GM10847 (cell line): Measurements from ENCODE around the gene SEZ6L2.

Experiments
- POLR2A ChIP-seq: IDR thresholded peaks from 2 replicates; pipeline ENCODE4 v1.6.1; 2011; ENCODE audit not compliant: insufficient read length; ENCODE audit errors: extremely low read depth

The SEZ6L2 gene

DNA sequence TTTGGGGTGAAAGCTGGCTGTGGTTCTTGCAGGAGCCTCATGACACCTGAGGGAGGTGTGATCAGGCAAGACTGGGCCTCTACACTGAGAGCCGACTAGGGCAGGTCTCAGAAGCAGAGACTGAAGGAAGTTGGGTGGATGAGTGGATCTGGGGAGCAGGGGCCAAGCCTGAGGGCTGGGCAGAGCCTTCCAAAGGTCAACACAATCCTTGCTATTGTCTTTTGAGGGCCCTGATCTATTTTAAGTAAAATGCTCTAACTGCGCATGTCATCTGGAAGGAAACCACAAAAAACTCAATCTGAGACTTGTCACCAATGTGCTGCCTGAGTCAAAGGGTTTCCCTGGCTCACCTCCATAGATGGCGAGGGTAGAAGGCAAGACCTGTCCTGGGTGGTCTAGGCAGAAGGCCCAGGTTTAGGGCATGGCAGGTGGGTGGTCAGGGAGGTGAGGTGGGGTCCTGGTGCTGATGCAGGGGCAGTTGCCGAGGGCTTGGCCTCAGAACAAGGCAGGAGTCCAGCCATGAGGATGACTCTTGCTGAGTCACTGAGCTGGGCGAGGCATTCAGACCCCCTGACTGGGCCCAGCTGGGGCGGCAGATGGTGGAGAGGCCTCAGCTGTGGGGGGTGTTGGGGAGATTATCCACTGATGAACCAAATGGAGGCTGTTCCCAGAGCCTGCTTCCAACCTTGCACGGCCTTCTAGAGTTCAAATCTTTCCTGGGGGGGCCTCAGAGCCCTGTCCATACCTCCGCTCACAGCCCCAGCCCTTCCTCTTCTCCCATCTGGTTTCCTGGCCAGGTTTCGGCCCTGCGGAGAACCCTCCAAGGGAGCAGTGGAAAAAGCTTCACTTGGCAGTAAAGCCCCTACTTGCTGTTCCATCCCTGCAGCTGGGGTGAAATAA is 74.0 kb downstream of the SEZ6L2 start:
- TF ChIP-seq POLR2A = no peak

DNA sequence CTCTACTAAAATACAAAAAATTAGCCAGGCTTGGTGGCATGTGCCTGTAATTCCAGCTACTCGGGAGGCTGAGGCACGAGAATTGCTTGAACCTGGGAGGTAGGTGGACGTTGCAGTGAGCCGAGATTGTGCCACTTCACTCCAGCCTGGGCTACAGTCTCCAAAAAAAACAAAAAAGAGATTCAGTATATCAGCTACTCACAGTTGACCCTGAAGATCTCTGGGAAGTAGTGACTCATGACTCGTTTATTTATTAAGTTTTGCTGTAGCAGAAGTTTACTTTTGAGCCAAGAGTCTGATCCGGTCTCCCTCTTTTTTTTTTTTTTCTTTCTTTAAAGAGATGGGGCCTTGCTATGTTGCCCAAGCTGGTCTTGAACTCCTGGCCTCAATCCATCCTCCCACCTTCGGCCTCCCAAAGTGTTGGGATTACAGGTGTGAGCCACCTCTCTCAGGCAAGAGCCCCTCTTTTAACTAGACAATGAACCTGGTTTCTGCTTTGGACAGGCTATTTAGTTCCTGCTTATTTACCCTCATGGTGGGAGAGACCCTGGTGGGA is 74.7 kb downstream of the SEZ6L2 start:
- TF ChIP-seq POLR2A = no peak

DNA sequence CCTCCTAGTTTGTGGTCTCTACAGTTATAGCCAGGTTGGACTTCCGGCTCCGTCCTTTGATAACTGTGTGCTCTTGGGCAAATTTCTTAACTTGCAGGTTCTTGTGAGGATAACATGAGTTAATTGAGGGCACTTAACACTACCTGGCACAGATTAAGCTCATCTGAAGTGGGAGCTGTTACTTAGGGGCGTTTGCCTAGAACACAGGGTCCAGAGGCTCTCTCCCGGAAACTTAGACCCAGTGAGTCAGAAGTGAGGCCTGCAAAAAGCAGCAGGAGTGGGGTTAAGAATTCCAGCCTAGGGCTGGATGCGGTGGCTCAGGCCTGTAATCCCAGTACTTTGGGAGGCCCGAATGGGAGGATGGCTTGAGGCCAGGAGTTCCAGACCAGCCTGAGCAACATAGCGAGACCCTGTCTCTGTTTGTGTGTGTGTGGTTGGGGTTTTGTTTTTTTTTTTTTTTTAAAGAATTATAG is 77.7 kb downstream of the SEZ6L2 start:
- TF ChIP-seq POLR2A = no peak
